Measurements from ENCODE around the gene PFN2.
"Not testable (repeated sequence)": the region's sequence is repeated elsewhere in the genome, so short reads cannot be mapped to it uniquely, and the experiment has no call there.

Gene PFN2

GRCh38 chr3:149942409-149942808, 28.3 kb downstream of the PFN2 start:
- peaks cover 3% of the 10 kb centered on the region; the same call in 1 of the 2 replicates for H3K9me3 ChIP-seq (ENCODE audit: control insufficient read depth, insufficient read depth, low read length)
- no peaks in the 10 kb centered on the region for H3F3A ChIP-seq (ENCODE audit: control insufficient read depth, insufficient read depth)
- TF ChIP-seq CTCF (IDR thresholded peaks at IDR 0.05; ENCODE audit: low read depth, low read length, poor library complexity, severe bottlenecking) (no peak), EZH2phosphoT487 (IDR thresholded peaks at IDR 0.05; ENCODE audit: borderline replicate concordance, low read length) (no peak)
- no peak overlapping the region for H3K4me2 ChIP-seq (ENCODE audit: low read length)
- no peaks in the 10 kb centered on the region for H3K27me3 ChIP-seq (ENCODE audit: control insufficient read depth, low read length)
- no peaks in the 10 kb centered on the region for H3K9me2 ChIP-seq (replicated peaks; ENCODE audit: control insufficient read depth, low read length)
- H4K20me1 ChIP-seq (ENCODE audit: control insufficient read depth, insufficient read depth, low read depth, low read length) = no peaks in the 10 kb centered on the region
- no peaks in the 10 kb centered on the region for H3K79me2 ChIP-seq (ENCODE audit: control insufficient read depth, low read length)
- no peak overlapping the region for H3K4me3 ChIP-seq (ENCODE audit: low read length)
- no peaks in the 10 kb centered on the region for H3K4me1 ChIP-seq (ENCODE audit: control insufficient read depth, low read length)
- peaks cover 6% of the 10 kb centered on the region; the same call in 1 of the 2 replicates for H3K36me3 ChIP-seq (ENCODE audit: control insufficient read depth, low read length)
- H3K27ac ChIP-seq (ENCODE audit: low read depth, low read length) = no peak overlapping the region

- H3K4me2 ChIP-seq (ENCODE audit: low read length) = no peak overlapping the region
- H3F3A ChIP-seq (ENCODE audit: control insufficient read depth, insufficient read depth) = no peaks in the 10 kb centered on the region
- H3K4me1 ChIP-seq (ENCODE audit: control insufficient read depth, low read length) = no peaks in the 10 kb centered on the region
- no peaks in the 10 kb centered on the region; the same call in 1 of the 2 replicates for H3K79me2 ChIP-seq (ENCODE audit: control insufficient read depth, low read length)
- H3K27me3 ChIP-seq (ENCODE audit: control insufficient read depth, low read length) = no peaks in the 10 kb centered on the region
- no peaks in the 10 kb centered on the region for H3K9me2 ChIP-seq (replicated peaks; ENCODE audit: control insufficient read depth, low read length)
- peaks cover 6% of the 10 kb centered on the region; the same call in 1 of the 2 replicates for H3K36me3 ChIP-seq (ENCODE audit: control insufficient read depth, low read length)
- no peak overlapping the region for H3K4me3 ChIP-seq (ENCODE audit: low read length)
- H3K9me3 ChIP-seq (ENCODE audit: control insufficient read depth, insufficient read depth, low read length) = peaks cover 3% of the 10 kb centered on the region; the same call in 1 of the 2 replicates
- no peaks in the 10 kb centered on the region for H4K20me1 ChIP-seq (ENCODE audit: control insufficient read depth, insufficient read depth, low read depth, low read length)
- H3K27ac ChIP-seq (ENCODE audit: low read depth, low read length) = no peak overlapping the region
- TF ChIP-seq EZH2phosphoT487 (IDR thresholded peaks at IDR 0.05; ENCODE audit: borderline replicate concordance, low read length) = no peak
- no peak for TF ChIP-seq CTCF (IDR thresholded peaks at IDR 0.05; ENCODE audit: low read depth, low read length, poor library complexity, severe bottlenecking)
These were observed 28.7 kb downstream of the PFN2 start for GRCh38 chr3:149941946-149942345.

- no peaks in the 10 kb centered on the region for H3K27me3 ChIP-seq (ENCODE audit: control insufficient read depth, low read length)
- H3K4me3 ChIP-seq (ENCODE audit: low read length) = no peak overlapping the region
- no peaks in the 10 kb centered on the region for H3K4me1 ChIP-seq (ENCODE audit: control insufficient read depth, low read length)
- TF ChIP-seq EZH2phosphoT487 (IDR thresholded peaks at IDR 0.05; ENCODE audit: borderline replicate concordance, low read length) (no peak), CTCF (IDR thresholded peaks at IDR 0.05; ENCODE audit: low read depth, low read length, poor library complexity, severe bottlenecking) (no peak)
- H3K36me3 ChIP-seq (ENCODE audit: control insufficient read depth, low read length) = peaks cover 6% of the 10 kb centered on the region; the same call in 1 of the 2 replicates
- H4K20me1 ChIP-seq (ENCODE audit: control insufficient read depth, insufficient read depth, low read depth, low read length) = no peaks in the 10 kb centered on the region
- H3F3A ChIP-seq (ENCODE audit: control insufficient read depth, insufficient read depth) = no peaks in the 10 kb centered on the region
- no peaks in the 10 kb centered on the region for H3K9me2 ChIP-seq (replicated peaks; ENCODE audit: control insufficient read depth, low read length)
- no peak overlapping the region for H3K4me2 ChIP-seq (ENCODE audit: low read length)
- peaks cover 3% of the 10 kb centered on the region; the same call in 1 of the 2 replicates for H3K9me3 ChIP-seq (ENCODE audit: control insufficient read depth, insufficient read depth, low read length)
- H3K79me2 ChIP-seq (ENCODE audit: control insufficient read depth, low read length) = no peaks in the 10 kb centered on the region; the same call in 1 of the 2 replicates
- H3K27ac ChIP-seq (ENCODE audit: low read depth, low read length) = no peak overlapping the region
These were observed 29.5 kb downstream of the PFN2 start for GRCh38 chr3:149941186-149941585.

GRCh38 chr3:149938392-149939055, 32.2 kb downstream of the PFN2 start:
- not testable (repeated sequence) for H3K9me2 ChIP-seq (replicated peaks; ENCODE audit: control insufficient read depth, low read length); H3K9me3 ChIP-seq (ENCODE audit: control insufficient read depth, insufficient read depth, low read length); H3K4me1 ChIP-seq (ENCODE audit: control insufficient read depth, low read length); H4K20me1 ChIP-seq (ENCODE audit: control insufficient read depth, insufficient read depth, low read depth, low read length); H3K27me3 ChIP-seq (ENCODE audit: control insufficient read depth, low read length); H3K4me3 ChIP-seq (ENCODE audit: low read length); H3K27ac ChIP-seq (ENCODE audit: low read depth, low read length); H3F3A ChIP-seq (ENCODE audit: control insufficient read depth, insufficient read depth); H3K79me2 ChIP-seq (ENCODE audit: control insufficient read depth, low read length); H3K4me2 ChIP-seq (ENCODE audit: low read length); H3K36me3 ChIP-seq (ENCODE audit: control insufficient read depth, low read length)

All from DOHH2 (cell line).